Cerebellar cortex (tissue), 1 donor: ENCODE data around the gene DMP1.

ENCODE experiments used
- DNase-seq: peaks from one replicate; pipeline ENCODE4 v3.0.0-alpha.2; 2015; ENCODE audit warnings: low spot score

DMP1 gene

DNA sequence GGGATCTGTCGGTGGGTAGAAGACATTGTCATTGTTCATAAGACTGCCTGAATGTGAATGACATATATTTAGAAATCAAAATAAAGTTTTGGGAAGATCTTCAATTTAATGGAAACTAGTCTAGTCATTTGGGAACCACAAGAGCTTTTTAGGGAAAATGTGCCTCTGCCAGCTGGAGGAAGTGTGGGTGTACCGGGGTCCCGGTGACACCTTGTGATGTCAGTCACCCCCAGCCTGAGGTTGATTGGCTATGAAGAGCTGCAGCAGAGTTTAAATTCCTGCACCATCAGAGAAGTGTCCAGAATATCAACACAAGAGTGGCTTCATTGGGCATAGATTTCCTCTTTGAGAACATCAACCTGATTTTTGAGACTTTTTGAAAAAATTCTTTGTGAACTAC, at the start of gene DMP1:
Gene DMP1, plus strand, starts transcription at position 301 of the 400 bp plus-strand sequence. CDS start 6,213 bp downstream, outside the sequence.
- DNase-seq: no peak

- DNase-seq: no peak
Observed at GRCh38 chr4:87601361-87601760, 48.7 kb upstream of the DMP1 start.

DNA sequence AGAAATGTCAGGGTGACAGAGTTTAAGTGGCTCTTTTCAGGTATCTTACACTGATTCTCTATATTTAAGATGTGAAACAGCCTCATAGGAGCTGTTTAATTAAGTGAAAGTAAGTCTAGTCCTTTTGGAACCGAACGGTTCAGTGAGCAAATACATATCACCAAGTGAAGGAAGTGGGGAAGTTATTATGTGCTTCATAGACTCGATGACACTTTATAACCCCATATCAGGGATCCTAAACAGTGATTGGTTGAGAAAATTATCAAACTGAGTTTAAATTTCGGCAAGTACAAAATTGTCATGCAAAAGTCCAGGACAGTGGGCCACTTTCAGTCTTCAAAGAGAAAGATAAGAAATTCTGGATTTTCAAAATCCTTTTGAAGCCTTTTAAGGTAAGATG, 41.9 kb upstream of the DMP1 start, which contains the start of gene DSPP:
Gene DSPP, plus strand, starts transcription at position 301 of the 400 bp plus-strand sequence. CDS start 2,380 bp downstream, outside the sequence.
- DNase-seq: no peak

DNA sequence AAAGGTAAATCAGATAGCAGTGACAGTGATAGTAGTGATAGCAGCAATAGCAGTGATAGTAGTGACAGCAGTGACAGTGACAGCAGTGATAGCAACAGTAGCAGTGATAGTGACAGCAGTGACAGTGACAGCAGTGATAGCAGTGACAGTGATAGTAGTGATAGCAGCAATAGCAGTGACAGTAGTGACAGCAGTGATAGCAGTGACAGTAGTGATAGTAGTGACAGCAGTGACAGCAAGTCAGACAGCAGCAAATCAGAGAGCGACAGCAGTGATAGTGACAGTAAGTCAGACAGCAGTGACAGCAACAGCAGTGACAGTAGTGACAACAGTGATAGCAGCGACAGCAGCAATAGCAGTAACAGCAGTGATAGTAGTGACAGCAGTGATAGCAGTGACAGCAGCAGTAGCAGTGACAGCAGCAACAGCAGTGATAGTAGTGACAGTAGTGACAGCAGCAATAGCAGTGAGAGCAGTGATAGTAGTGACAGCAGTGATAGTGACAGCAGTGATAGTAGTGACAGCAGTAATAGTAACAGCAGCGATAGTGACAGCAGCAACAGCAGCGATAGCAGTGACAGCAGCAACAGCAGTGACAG, 35.7 kb upstream of the DMP1 start:
- no peak for DNase-seq

DNA sequence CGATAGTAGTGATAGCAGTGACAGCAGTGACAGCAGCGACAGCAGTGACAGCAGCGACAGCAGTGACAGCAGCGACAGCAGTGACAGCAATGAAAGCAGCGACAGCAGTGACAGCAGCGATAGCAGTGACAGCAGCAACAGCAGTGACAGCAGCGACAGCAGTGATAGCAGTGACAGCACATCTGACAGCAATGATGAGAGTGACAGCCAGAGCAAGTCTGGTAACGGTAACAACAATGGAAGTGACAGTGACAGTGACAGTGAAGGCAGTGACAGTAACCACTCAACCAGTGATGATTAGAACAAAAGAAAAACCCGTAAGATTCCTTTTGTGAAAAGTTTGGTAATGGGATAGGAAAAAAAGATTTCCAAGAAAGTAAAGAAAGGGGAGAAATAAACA, 33.8 kb upstream of the DMP1 start:
- DNase-seq: no peak

DNA sequence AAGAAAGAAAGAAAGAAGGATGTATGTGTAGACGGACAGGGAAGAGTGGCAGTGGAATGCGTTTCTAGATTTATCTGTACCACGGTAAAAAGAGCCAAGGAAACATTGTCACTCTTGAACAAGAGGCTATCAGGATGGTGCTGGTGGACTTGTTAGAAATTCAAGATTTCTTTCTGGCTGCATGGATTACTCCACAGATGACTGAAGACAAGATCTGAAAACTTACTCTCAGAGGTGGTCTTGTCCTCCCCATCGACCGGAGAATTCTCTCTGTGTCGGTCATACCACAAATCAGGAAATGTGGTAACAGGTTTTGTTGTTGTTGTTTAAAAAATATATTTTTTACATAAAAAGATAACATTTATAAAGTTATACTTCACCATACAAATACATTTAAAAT, 30.0 kb upstream of the DMP1 start:
- DNase-seq: no peak

- DNase-seq: no peak
Observed at GRCh38 chr4:87620491-87620890, 29.6 kb upstream of the DMP1 start.

GRCh38 chr4:87622303-87622702, 27.8 kb upstream of the DMP1 start:
- DNase-seq: peak; percentile 95

DNA sequence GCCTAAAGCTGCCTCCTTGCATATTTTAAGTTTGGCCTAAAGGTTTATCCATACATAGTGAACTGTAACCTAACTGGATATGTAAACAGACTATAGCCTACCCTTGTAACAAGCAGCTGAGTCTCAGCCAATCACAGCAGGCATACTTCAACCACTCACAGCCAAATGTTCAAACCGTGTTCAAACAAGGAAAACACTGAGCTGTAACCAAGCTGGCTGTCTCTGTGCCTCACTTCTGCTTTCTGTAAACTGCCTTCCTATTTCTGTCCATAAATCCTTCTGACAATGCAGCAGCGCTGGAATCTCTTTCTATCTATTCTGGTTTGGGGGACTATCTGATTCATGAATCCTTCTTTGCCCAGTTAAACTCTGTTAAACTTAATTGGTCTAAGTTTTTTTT, 25.4 kb upstream of the DMP1 start:
- DNase-seq: peak; percentile 40

GRCh38 chr4:87631668-87632067, 18.4 kb upstream of the DMP1 start:
- peak; percentile 51 for DNase-seq

DNA sequence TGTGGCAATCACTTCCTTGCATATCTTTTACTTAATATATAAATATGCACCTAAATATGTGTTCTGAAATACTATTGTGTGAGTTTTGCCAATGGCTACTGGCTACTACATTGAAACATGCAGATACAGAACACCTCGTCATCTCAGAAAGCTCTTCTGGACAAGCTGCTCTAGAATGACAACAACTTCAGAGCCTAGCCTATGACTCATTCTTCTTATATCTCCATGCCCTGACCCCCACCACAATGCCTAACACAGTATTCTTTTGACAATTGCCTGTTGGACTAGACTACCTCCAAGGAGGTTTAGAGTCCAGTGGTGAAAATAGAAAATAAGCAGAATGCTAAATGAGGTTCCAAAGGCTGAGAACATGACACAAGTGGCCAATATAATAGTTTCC, 17.6 kb upstream of the DMP1 start:
- DNase-seq: no peak

GRCh38 chr4:87633243-87633642, 16.8 kb upstream of the DMP1 start:
- peak; percentile 50 for DNase-seq

DNA sequence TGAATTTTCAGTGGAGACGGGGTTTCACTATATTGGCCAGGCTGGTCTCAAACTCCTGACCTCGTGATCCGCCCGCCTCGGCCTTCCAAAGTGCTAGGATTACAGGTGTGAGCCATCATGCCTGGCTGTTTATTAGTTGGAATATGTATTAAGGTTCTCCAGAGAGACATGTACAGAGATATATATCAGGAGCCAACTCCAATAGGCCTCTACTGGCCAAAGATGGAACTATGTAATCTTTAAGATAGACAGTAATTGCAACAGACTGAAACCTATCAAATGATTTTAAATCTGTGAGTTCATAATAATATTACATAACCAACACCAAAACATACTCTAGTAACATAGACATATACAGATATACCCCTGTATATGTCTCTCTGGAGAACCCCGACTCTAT, 5.8 kb upstream of the DMP1 start:
- no peak for DNase-seq

- DNase-seq: no peak
Observed at GRCh38 chr4:87650938-87651337, 858 bp downstream of the DMP1 start.

DNA sequence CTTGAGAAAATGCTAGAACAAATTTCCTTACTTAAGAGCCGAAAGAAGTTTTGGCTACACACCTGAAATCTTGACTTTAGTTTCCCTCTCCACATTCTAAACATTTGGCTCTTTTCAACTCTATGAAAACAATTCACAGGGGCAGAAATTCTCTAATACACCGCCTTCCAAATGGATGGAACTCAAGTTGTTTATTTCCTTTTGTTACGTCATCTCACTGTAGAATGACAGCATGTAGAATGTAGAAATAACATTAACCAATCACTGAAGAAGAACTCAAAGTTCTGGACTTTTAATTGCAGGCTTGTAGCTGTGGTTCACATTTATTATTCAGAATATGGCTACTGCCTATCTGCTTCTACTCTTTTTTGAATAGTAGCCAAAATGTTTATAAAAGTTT, 1.9 kb downstream of the DMP1 start:
- DNase-seq: no peak

- DNase-seq: no peak
Observed at GRCh38 chr4:87654487-87655044, 4.5 kb downstream of the DMP1 start.

- no peak for DNase-seq
Observed at GRCh38 chr4:87657525-87657924, 7.4 kb downstream of the DMP1 start.

- no peak for DNase-seq
Observed at GRCh38 chr4:87659247-87659931, 9.3 kb downstream of the DMP1 start.

- DNase-seq: no peak
Observed at GRCh38 chr4:87662871-87663270, 12.8 kb downstream of the DMP1 start.

GRCh38 chr4:87669373-87669772, 19.3 kb downstream of the DMP1 start:
- peak; percentile 45 for DNase-seq

- peak; percentile 84 for DNase-seq
Observed at GRCh38 chr4:87677731-87678130, 27.7 kb downstream of the DMP1 start.

GRCh38 chr4:87679449-87680169, 29.5 kb downstream of the DMP1 start:
- peak; percentile 96 for DNase-seq

DNA sequence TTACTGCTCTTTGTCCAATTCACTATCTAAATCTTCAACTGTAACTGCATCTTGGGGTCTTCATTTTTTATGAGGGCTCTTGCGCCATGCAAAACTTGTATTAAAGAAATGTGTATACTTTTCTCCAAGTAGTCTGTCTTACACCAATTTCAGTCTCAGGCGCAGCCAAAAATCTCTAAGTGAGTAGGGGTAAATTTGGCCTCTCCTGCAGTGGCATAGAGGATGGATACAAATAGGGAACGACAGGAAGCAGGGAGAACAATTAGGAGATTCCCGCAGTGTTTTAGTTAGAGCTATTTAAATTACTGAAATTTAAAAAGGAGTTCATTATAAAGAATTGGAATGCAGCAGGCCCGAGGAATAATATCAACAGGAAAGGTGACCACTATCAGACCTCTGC, 30.2 kb downstream of the DMP1 start:
- DNase-seq: no peak
